ENCODE measurements around the gene FSIP1.

The FSIP1 gene

DNA sequence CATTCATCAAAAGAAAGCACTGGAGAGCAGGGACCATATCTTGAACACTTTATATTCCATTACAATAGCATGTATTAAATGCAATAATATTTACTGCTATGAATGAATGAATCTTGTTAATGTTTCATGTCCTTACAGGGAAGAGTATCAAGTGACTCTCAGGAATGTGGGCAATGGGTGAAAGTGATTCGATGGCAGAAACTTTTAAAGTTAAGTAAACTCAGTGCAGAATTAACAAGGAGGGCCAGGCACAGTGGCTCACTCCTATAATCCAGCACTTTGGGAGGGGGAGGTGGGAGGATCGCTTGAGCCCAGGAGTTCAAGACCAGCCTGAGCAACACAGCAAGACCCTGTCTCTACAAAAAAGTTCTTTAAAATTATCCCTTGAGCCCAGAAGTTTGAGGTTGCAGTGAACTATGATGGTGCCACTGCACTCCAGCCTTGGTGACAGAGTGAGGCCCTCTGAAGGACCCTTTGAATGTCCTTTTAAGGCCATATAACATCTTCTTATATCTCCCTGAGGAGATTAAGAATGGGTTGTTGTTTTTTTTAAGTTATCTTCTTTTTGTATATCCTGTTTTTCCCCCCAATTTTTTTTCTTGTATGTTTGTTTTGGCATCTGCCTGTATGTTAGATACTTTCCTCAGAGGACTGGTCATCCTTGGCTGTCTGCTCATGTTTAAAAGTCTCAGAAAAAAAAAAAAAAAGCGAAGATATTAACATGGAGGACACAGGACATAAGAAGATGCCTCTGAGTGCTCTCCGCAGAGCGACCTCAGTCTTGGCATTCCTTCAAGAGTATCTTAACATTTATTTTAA, 9.6 kb upstream of the FSIP1 start:
- no peak for DNase-seq (ENCODE audit: low spot score)

DNA sequence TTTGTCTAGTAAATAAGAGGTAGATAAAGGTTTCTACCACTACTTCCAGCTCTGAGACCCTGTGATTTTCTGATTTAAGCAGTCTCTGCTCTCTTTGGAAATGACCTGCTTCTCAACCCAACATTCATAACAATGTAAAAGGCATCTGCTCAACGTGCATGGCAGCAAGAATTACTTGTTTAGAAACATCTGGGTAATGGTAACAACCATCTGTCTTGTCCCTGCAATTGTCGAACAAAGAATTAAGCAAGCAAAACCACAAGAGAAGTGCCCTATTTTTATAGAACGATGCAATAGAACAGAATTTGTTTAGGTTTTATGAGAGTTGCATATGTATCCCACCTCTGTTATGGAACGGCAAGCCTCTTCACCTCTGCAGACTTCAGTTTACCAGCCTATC, 7.1 kb upstream of the FSIP1 start:
- no peak for DNase-seq (ENCODE audit: low spot score)

DNA sequence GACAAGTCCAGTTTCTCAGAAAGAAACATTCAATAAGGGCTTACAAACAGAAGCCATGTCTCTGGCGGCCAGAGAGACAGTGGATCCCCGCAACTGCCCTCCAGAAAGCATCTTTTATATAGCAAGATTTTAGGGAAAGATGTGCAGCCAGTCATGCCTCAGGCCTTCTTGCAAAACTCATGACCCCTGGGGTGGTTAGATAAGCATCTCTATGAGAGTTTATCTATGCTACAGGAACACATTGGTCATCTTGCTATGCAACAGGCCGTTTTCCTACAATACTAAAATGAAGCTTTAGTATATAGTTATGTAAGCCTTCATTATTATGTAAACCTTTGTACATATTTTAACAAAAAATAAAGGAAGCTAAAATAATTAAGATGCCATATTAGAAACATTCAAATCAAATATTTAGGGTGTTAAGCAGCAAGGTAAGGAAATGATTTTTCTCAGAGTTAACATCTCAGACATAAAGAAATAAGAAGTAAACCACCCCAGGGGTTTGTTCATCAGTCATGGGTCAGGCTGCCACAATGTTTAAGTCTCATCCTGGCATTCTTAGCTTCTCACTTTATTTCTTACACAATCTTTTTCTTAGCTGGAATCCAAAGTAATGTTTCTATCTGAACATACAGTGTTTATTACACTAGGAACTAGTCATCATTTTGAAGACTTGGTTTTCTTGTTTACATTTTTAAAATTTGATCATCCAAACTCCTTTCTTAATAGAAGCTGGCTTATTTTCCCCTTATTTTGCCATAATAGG, 6.3 kb upstream of the FSIP1 start:
- no peak for DNase-seq (ENCODE audit: low spot score)

DNA sequence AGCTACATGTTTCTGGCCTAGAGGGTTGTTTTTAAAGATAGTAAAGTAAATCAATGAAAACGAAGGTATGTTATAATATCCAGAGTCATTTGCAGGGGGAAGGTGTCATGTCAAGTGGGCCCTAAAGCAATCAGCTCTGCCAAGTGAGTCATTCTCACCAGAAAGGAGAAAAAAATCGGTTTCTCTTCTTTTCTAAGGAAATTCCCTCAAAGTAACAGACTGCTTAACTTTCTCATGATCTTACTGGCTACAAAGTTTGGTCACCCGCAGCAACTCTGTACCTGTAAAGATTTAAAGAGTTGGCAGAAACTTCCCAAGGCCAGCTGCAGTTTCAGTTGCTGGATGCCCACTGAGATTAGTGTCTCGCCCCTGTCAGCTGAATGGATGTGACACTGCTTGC, 5.5 kb upstream of the FSIP1 start:
- no peak for DNase-seq (ENCODE audit: low spot score)

DNA sequence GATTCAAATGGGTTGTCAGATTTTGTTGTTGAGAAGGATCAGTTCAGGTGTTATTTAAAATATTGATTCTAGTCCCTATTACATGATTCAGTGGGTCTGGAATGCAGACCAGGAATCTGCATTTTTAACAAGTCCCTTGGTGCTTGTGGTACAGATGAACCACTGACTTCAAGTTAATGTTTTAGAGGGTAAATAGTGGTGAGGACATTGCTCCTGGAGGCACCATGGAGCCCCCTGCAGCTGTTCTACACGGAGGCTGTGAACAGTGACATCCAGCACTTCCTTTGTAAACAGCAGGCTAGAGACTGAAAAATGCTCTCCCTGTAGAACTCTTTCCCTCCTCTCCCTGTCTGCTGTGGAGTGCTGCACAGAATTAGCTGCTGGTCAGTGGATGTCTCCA, 4.8 kb upstream of the FSIP1 start:
- no peak for DNase-seq (ENCODE audit: low spot score)

DNA sequence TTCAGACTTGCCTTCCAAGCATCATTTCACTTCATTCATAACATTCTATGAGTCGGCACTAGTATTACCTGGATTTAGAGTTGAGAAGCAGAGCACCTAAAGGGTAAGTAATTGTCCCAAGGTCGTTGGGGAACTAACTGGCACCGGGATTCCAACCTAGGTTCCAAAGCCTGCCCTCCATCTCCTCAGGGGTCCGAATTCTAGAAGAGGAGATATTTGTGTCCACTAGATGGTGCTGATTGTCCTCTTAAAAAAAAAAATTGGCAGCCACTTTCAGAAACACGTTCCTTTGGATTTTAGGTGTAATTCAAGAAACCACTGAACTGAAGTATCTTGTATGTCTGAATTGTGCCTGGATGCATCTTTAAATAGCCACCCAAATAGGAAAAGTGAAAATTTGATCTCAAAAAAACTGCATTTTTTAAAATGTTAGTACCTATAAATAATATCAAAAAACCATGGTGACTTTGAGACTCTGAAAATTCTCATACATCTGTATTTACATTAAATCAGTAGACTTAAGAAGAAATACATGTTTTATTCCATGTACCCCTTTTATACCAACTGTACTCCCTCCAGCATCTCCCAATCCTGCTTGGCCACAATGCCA, 3.9 kb upstream of the FSIP1 start:
- peak; percentile 8 for DNase-seq (ENCODE audit: low spot score)

DNA sequence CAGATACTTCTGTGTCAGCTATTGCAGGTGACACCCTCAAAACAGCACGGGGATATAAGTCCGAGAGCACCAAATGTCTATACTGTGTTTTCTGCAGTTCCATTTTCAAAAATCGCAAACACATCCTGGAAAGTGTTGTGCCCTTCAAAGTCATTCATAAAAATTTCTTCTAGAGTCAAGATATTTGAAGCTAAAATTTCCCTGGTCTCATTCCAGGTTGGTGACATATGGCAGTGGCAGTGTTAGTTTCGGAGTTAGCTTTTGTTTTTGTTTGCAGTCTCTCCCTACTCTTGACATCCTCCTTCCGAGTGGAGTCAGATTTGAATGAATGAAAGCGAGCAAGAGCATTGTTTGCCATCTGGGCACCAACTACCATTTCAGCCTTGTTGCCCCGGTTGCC, 3.2 kb upstream of the FSIP1 start:
- no peak for DNase-seq (ENCODE audit: low spot score)

DNA sequence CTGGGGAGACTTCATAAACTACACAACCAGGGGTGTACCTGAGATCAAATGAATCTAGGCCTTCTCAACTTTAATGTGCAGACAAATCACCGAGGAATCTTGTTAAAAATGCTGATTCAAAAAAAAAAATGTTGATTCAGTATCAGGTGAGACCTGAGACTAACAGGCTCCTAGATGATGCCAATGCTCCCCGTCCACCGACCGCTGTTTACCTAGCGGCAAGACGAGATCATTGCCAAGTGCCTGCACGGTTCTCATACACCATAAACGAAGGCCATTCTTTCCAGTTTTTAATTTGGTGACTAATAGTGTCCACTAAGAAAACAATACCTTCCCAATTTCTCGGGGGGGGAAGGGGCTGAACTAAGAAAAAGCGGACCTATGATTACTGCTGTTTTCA, 2.5 kb upstream of the FSIP1 start:
- DNase-seq (ENCODE audit: low spot score), result no peak

DNA sequence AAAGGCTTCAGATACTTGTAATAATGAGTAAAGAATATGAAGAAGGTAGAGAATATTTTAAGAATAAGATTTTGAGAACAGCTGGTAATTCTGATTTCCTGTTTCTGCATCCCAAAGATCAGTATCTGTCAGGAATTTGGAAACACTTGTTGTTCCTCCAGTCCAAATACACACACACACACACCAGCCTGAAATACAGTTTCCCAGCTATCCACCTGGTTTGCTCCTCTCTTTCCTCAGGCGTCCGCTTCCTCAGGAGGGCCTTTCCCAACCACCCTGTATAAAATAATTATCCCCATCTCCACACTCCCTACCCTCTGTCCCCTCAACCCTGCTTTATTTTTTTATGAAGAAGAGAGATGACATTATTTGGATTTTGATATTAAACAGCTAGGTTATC, 2.0 kb upstream of the FSIP1 start:
- DNase-seq (ENCODE audit: low spot score), result no peak

DNA sequence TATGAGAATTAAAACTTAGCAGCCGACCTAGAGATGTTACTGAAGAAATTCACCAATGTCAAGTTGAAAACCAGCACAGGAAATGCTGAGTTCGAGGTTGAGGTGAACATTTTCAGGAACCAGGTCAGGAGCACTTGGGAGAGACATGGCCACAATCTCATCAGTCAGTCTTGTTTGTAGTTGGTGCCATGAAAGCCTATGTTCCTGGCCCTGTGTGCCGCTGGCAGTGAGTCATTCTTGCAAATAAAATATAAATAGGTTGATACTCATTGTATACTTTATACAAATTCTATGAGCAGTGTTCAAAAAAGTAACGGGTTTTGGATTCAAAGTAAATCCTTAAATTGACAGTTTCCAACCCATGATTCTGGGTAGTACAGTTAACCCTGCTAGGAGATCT, 1.5 kb upstream of the FSIP1 start:
- DNase-seq (ENCODE audit: low spot score), result no peak

DNA sequence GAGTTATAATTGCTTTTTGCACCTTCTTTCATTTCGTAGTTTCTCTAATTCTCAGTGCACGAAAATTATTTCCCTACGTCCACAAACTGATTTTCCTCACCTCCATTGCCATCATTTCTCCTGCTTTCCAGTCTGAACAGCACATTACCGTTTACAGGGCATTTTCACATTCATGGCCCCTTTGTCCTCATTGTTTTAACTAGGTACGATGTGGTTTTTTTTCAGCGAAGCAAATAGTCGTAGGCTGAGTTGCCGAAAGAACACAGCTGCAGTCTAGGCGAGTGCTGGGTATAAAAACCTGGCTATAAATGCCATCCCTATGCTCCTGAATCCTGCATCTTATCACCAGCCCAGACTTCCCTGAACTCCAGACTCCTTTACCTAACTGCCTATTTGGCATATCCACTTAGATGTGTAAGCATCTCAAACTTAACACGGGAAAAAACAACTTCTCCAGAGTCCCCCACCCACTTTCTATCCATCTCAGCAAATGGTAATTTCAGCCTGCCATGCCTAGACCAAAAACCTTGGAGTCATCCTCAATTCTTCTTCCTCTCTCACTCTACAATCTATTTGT, 691 bp upstream of the FSIP1 start:
- no peak for DNase-seq (ENCODE audit: low spot score)

DNA sequence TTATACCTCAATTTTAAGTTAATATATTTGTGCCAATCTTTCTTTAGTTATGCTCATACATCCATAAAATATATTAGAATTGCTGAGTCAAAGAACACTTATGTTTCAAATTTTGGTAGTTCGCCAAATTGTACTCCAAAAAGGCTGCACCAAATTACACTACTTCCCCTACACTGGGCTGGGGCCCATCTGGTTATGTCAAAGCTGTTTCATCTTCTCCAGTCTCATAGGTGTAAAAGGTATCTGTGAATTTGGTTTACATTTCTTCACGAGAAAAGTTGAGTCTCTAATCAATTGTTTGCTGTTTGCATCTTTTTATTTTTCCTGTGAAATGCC, 706 bp downstream of the FSIP1 start:
- DNase-seq (ENCODE audit: low spot score), result no peak

DNA sequence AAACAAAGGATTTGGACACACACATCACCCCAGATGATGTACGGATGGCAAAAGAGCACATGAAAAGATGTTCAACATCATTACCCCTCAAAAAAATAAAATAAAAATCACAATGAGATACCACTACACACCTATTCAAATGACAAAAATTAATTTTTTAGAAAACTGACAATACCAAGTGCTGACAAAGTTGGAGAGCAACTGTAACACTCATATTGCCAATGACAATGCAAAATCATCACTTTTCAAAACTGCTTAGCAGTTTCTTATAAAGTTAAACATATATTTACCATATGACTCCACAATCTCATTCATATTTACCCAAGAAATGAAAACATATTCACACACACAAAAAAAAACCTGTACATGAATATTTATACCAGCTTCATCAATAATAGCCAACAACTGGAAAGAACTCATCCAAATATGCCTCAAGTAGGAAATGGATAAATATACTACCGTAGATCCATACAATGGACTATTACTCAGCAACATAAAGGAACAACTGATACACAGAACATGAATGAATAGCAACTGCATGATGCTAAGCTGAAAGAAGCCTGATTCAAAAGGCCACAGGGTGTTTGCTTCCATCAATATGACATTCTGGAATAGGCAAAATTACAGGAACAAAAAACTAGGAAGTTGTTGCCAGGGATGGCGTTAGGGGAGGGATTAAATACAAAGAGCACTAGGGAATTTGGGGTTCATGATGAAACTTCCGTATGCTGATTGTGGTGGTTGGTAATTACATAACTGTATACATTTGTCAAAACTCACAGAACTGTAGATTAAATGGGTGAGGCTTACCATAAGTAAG, 1.3 kb downstream of the FSIP1 start:
- no peak for DNase-seq (ENCODE audit: low spot score)

DNA sequence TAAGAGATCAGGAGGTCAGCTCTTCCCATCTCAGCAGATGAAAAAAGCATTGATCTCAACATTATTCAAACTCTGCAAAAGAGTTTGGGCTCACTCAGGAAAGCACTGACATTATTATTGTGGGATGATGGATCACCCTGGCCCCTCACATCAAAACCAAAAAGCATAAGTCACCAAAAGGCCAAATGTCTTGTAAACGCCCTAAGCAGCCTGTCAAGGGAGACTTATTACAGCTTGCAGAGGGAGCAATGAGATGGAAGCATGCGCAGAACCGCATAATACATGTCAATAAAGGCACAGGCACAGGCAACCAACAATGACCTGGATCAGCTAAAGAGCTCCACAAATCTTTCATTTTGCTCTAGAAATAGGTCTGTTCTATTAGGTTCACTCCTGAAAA, 4.6 kb downstream of the FSIP1 start:
- no peak for DNase-seq (ENCODE audit: low spot score)

DNA sequence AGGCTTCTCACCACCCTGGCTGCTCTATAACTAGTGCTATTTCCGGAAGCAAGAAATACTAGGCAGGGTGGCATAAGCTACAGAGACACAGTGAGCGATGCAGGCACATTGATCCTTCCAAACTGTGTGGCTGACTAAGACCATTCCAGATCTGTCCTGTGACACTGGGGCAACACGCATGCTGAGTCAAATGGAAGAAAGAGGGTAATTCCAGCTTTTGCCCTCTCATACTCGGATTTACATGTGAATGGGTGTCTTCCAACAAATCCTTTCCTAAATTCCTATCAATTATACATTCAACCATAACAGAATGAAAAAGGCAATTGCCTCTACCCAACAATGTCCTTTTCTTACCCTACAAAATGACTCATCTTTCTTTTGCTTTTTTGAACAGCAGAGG, 5.1 kb downstream of the FSIP1 start:
- no peak for DNase-seq (ENCODE audit: low spot score)

DNA sequence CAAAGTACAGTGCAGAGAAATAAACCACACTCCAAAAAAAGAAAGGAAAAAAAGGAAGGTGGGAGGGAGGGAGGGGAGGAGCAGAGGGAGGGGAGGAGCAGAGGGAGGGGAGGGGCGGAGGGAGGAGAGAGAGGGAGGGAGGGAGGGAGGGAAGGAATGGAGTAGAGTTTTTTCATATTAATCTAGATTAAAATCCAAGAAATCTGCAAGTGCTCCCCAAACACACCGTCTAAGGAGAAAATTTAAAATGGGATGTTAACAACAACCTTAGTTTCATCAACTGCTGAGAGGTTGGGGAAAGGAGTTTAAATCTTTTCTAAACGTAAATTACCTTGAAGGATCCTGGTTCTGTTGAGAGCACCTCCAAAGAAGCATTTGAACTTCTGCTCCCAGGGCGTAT, 6.6 kb downstream of the FSIP1 start:
- no peak for DNase-seq (ENCODE audit: low spot score)

DNA sequence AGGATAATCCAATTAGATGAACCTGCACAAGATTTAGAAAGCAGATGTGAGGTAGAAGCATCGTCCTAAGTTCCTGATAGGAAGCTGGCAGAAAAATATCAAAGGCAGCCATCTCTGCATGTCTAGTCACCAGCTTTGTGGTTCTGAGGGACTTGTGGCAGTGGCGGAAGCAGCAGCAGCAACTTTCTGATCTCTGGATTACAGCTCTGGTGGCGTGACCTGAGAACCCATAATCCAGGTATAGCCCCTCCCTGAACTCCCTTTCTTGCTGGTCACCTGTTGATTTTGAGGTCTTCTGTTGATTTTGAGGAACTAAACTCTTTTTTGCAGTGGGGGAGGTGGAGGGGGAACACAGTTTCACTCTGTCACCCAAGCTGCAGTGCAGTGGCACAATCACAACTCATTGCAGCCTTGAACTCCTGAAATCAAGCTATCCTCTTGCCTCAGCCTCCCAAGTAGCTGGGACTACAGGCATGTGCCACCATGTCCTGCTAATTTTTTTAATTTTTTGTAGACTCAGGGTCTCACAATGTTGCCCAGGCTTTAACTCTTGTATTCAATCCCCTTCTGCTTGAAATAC, 7.9 kb downstream of the FSIP1 start:
- peak; percentile 66 for DNase-seq (ENCODE audit: low spot score)

DNA sequence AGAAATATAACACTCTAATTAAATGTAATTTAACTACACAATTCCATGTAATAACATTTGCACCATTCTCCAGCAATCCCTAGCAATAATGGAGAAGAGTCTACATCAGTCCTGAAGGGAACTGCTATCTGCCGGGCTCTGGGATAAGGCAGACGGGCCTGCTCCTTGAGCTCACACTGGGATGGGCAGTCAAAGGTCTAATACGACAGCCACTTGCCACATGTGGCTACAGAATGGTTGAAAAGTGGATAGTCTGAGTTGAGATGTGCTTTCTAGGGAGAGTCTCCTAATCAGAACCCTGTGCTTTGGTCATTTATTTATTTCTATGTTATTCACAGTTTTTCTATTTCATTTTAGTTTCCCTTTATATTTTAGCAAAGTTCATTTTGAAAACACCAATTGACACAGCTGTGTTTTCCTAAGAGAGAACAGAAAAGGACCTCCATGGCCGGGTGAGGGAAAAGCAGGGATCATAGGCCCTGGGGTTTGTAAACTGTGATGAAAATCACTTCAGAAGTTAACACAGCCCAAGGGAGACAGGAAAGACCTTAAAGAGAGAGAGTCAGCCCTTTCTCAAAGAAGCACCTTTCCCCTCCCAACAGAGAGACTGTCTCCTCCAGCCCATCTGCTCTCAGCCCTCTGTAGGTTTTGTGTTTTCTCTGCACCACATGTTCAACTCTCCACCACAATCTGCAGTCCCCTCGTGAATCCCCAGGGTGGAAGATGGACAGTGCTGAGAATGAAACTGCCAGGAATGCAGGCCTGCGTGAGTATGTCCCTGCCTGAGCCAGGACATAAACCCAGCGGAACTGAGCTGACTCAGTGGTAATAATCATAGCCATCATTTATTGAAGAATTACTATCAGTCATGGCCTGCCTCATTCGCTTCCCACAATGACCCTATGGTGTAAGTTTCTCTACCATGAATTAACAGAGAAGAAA, 11.6 kb downstream of the FSIP1 start:
- DNase-seq (ENCODE audit: low spot score), result no peak

DNA sequence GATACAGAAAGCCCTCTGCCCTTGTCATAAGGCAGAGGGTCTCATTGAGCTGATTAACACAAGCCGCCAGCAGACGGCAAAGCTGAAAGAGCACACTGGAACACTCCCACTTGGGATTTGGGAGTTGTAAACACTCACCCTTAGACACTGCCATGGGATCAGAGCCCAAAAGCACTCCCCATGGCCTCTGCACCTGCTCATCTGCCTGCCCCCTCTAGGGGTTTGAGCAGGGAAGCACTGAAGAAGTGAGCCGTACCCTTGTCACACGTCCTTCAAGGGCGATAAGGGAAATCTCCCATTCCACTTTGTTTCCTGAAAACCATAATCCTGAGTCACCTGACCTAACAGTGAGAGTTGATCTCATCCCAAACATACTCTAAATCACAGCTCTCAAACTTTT, 14.7 kb downstream of the FSIP1 start:
- DNase-seq (ENCODE audit: low spot score), result no peak

DNA sequence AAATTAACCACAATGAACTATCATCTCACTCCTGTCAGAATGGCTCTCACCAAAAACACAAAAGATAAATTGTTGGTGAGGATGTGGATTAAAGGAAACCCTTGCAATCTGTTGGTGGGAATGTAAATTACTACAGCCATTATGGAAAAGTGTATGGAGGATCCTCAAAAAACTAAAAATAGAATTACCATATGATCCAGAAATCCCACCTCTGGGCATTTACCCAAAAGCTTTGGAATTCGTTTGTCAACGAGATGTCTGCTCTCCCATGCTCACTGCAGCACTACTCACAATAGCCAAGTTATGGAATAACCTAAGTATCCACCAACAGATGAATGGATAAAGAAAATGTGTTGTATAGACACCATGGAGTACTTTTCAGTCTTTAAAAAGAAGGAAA, 21.6 kb downstream of the FSIP1 start:
- DNase-seq (ENCODE audit: low spot score), result no peak
